ENCODE results near the gene LRP2. TPM values are rescaled to one million over a fixed set of nuclear protein-coding genes. Genes with fewer than 3 reads are reported as not detected.
"Not testable (repeated sequence)": the region's sequence is repeated elsewhere in the genome, so short reads cannot be mapped to it uniquely, and the experiment has no call there.

LRP2 gene
- total and polyA plus RNA-seq, 2 of the 8 experiments (the other 6 are each of a cell fraction or from before 2014, with no cell fraction given) = 2.0 to 2.9 TPM

GRCh38 chr2:169134272-169134671 is 228.1 kb downstream of the LRP2 start:
- FAIRE-seq; H4K91ac ChIP-seq (replicated peaks; ENCODE audit: insufficient read length, low read length); H3K4me3 ChIP-seq (ENCODE audit: extremely low read depth in 1 of 4, insufficient read depth in 2 of 4, low read depth in 3 of 4, low read length in 4 of 4); H3K23ac ChIP-seq (ENCODE audit: insufficient read length); H3K56ac ChIP-seq (replicated peaks; ENCODE audit: insufficient read length, low read depth, low read length); H2BK12ac ChIP-seq (ENCODE audit: low read depth, low read length); DNase-seq (ENCODE audit: low read depth in 1 of 2, low spot score in 2 of 2); H3K79me2 ChIP-seq (ENCODE audit: control insufficient read depth in 1 of 2, insufficient read depth in 2 of 2, low read length in 2 of 2); H4K20me1 ChIP-seq (replicated peaks in 1 of 2; ENCODE audit: control insufficient read depth in 1 of 2, insufficient read depth in 2 of 2, low read length in 2 of 2); H3K27ac ChIP-seq (ENCODE audit: low read depth, low read length); H3K14ac ChIP-seq (ENCODE audit: insufficient read length); H3K9me3 ChIP-seq (ENCODE audit: insufficient read depth in 2 of 2, low read depth in 1 of 2, low read length in 1 of 2); H2BK15ac ChIP-seq (ENCODE audit: low read length); H3K18ac ChIP-seq (ENCODE audit: extremely low read depth, low read length); H3K4ac ChIP-seq (replicated peaks; ENCODE audit: insufficient read length, low read depth, low read length); H2BK120ac ChIP-seq (replicated peaks; ENCODE audit: low read depth, low read length); H3K9ac ChIP-seq (replicated peaks in 1 of 4; ENCODE audit: extremely low read depth in 1 of 4, low read depth in 3 of 4, low read length in 3 of 4); H3K4me2 ChIP-seq (ENCODE audit: insufficient read depth in 1 of 2, low read depth in 2 of 2, low read length in 2 of 2); H2BK5ac ChIP-seq (ENCODE audit: low read depth, low read length); H4K5ac ChIP-seq (ENCODE audit: insufficient read length, low read depth, low read length); H3K27me3 ChIP-seq (replicated peaks in 1 of 4; ENCODE audit: control insufficient read depth in 3 of 4, extremely low read depth in 1 of 4, insufficient read depth in 3 of 4, low read length in 3 of 4); POLR2A ChIA-PET (ENCODE audit: partially characterized antibody); H3K79me1 ChIP-seq (ENCODE audit: low read depth, low read length); H3K23me2 ChIP-seq (ENCODE audit: low read depth, low read length); H3K4me1 ChIP-seq (replicated peaks in 1 of 4; ENCODE audit: control insufficient read depth in 3 of 4, insufficient read depth in 4 of 4, low read length in 3 of 4); H4K8ac ChIP-seq (ENCODE audit: extremely low read depth, insufficient read depth, low read length); H3K36me3 ChIP-seq (ENCODE audit: control insufficient read depth in 2 of 4, insufficient read depth in 4 of 4, low read length in 3 of 4); H2AK5ac ChIP-seq (ENCODE audit: low read depth, low read length); H2AFZ ChIP-seq (ENCODE audit: low read length); H2BK20ac ChIP-seq (ENCODE audit: low read length): not testable (repeated sequence)
- 78% methylated on average over 6 of the region's 6 CpGs; no CpG with 5 or more reads in 1 of the 2 experiments for WGBS, 2 experiments (ENCODE audit: extremely low coverage in 1 of 2, insufficient coverage in 1 of 2, insufficient read length in 1 of 2, insufficient replicate concordance in 2 of 2, low coverage in 1 of 2, low lambda C conversion rate in 2 of 2, missing lambda C conversion rate in 1 of 2)
- CTCF ChIA-PET (ENCODE audit: partially characterized antibody) = interaction anchor here (1.3 to 1.6 kb wide), 3 partner anchors 9 to 25 kb away, joined by 3 to 5 read pairs (median 4); no protein-coding TSS in a partner anchor

Data from H1 (cell line).